B cell (primary cell): ENCODE results near the gene LRRC42. TPM values are rescaled to one million over a fixed set of nuclear protein-coding genes. Genes with fewer than 3 reads are reported as not detected.

Source experiments
- ATAC-seq: fragments of 200-7000 bp; cut with Tn5 transposase; one replicate; pipeline ENCODE4 v1.10.0; 2021; ENCODE audit warnings: low read depth, mild to moderate bottlenecking, moderate number of reproducible peaks, moderate library complexity
- CTCF ChIA-PET: fragments of 350-600 bp; sonication (Branson Sonifier 250); formaldehyde crosslinking; loops from one replicate; lab custom pipeline; 2021; ENCODE audit warnings: antibody characterized with exemption, inconsistent platforms; lab: Charles Lee
- POLR2A ChIA-PET: fragments of 350-600 bp; sonication (Branson Sonifier 250); formaldehyde crosslinking; loops from one replicate; lab custom pipeline; 2021; ENCODE audit warnings: antibody characterized with exemption; lab: Charles Lee
- DNase-seq: peaks from one replicate; pipeline ENCODE4 v3.0.0; 2013
- H2AFZ ChIP-seq: 2 replicates; pipeline ENCODE4 v1.6.1; 2012; ENCODE audit warnings: mild to moderate bottlenecking, low read depth, low read length; ENCODE audit not compliant: insufficient read depth, poor library complexity, severe bottlenecking
- H3K27ac ChIP-seq, 2 donors: 1 replicate in 1 of 2; 2 replicates in 1 of 2; pipeline ENCODE4 v1.5.1; 2012 to 2013; ENCODE audit warnings: low read length in 2 of 2, mild to moderate bottlenecking in 2 of 2, moderate library complexity in 1 of 2
- H3K27me3 ChIP-seq, 4 experiments: fragments of 200-600 bp in 1 of 4; sonication (generic) in 1 of 4; replicated peaks in 1 of 4; 1 replicate in 2 of 4; 2 replicates in 2 of 4; pipeline versions ENCODE4 v1.6.1 to v1.7.0; 2013 to 2016; ENCODE audit warnings: low read length in 3 of 4, mild to moderate bottlenecking in 2 of 4, mixed read lengths in 1 of 4, moderate library complexity in 1 of 4; ENCODE audit not compliant: insufficient read depth in 4 of 4, control insufficient read depth in 3 of 4; ENCODE audit errors: control extremely low read depth in 1 of 4
- H3K36me3 ChIP-seq, 2 experiments: replicated peaks in 1 of 2; 1 replicate in 1 of 2; 2 replicates in 1 of 2; pipeline versions ENCODE4 v1.6.1 to v1.7.1; 2013; ENCODE audit warnings: low read length in 1 of 2; ENCODE audit not compliant: insufficient read depth in 2 of 2, control insufficient read depth in 1 of 2; ENCODE audit errors: control extremely low read depth in 1 of 2, extremely low read depth in 1 of 2
- H3K4me1 ChIP-seq, 2 donors: fragments of 200-600 bp in 1 of 2; sonication (generic) in 1 of 2; 1 replicate in 1 of 2; 2 replicates in 1 of 2; pipeline versions ENCODE4 v1.5.1 to v1.6.1; 2013 to 2017; ENCODE audit warnings: low read length in 2 of 2; ENCODE audit not compliant: control insufficient read depth in 2 of 2, insufficient read depth in 2 of 2
- H3K4me2 ChIP-seq: replicated peaks from 2 replicates; pipeline ENCODE3; 2012; ENCODE audit warnings: mild to moderate bottlenecking, low read depth, low read length; ENCODE audit not compliant: poor library complexity, severe bottlenecking
- H3K4me3 ChIP-seq, 5 experiments: fragments of 200-600 bp in 1 of 5; sonication (generic) in 1 of 5; 1 replicate in 3 of 5; 2 replicates in 2 of 5; pipeline versions ENCODE4 v1.5.1 to v1.7.0; 2011 to 2016; ENCODE audit warnings: low read length in 4 of 5, mild to moderate bottlenecking in 4 of 5, low read depth in 2 of 5, control low read depth in 1 of 5, moderate library complexity in 1 of 5; ENCODE audit not compliant: insufficient read depth in 1 of 5; ENCODE audit errors: control extremely low read depth in 1 of 5, extremely low read depth in 1 of 5
- H3K79me2 ChIP-seq: fragments of 200-600 bp; sonication (generic); one replicate; pipeline ENCODE4 v1.6.0; 2016; ENCODE audit warnings: low read length; ENCODE audit not compliant: control insufficient read depth, insufficient read depth
- H3K9ac ChIP-seq: fragments of 200-600 bp; sonication (generic); 2 replicates; pipeline ENCODE4 v1.6.1; 2017; ENCODE audit warnings: mild to moderate bottlenecking, low read length, moderate library complexity
- H3K9me3 ChIP-seq, 3 donors: one replicate each; pipeline versions ENCODE4 v1.6.1 to v1.7.1; 2013; ENCODE audit warnings: low read length in 2 of 3; ENCODE audit not compliant: control insufficient read depth in 2 of 3, insufficient read depth in 1 of 3; ENCODE audit errors: control extremely low read depth in 1 of 3
- H4K20me1 ChIP-seq: 2 replicates; pipeline ENCODE4 v1.6.0; 2012; ENCODE audit warnings: mild to moderate bottlenecking, low read length; ENCODE audit not compliant: insufficient read depth, control insufficient read depth, poor library complexity, severe bottlenecking
- H3K27ac Mint-ChIP-seq: one replicate; pipeline ENCODE4 v1.8.0; 2021; ENCODE audit warnings: mixed read lengths
- H3K27me3 Mint-ChIP-seq: one replicate; pipeline ENCODE4 v1.8.0; 2021; ENCODE audit warnings: mixed read lengths
- H3K4me1 Mint-ChIP-seq: one replicate; pipeline ENCODE4 v1.8.0; 2021; ENCODE audit warnings: mixed read lengths
- H3K4me3 Mint-ChIP-seq: one replicate; pipeline ENCODE4 v1.8.0; 2021; ENCODE audit warnings: mixed read lengths
- H3K9me3 Mint-ChIP-seq: one replicate; pipeline ENCODE4 v1.8.0; 2022; ENCODE audit warnings: mixed read lengths; ENCODE audit not compliant: insufficient read depth
- EZH2 ChIP-seq: IDR thresholded peaks from 2 replicates; pipeline ENCODE4 v1.6.1; 2012; ENCODE audit warnings: borderline replicate concordance, low read depth, mild to moderate bottlenecking, moderate library complexity, low read length; ENCODE audit not compliant: insufficient read depth, poor library complexity, severe bottlenecking
- WGBS: methylation state at CpG from one replicate; pipeline ENCODE4 v1.1.5; 2013; ENCODE audit warnings: missing lambda C conversion rate; ENCODE audit not compliant: insufficient coverage; 5-methylcytosine and 5-hydroxymethylcytosine counted together
- intact Hi-C: fragments of 100-400 bp; cut with micrococcal nuclease; formaldehyde crosslinking; loops from one replicate; pipeline ENCODE4 v1.10.0; 2022
- polyA plus RNA-seq: library from polyadenylated mRNA; depleted of rRNA; stranded (reverse); fragments of >200 nt; gene quantifications from 2 replicates; pipeline ENCODE4 v1.2.3, GENCODE V29; 2012
- total RNA-seq, 2 donors: library from RNA; stranded (reverse); fragments of 120-200 nt in 1 of 2; gene quantifications; 1 replicate in 1 of 2; 2 replicates in 1 of 2; pipeline versions ENCODE4 v1.2.3 to v1.2.4, GENCODE V29; 2013 to 2022
- TF ChIP-seq, protein P1 (sequence below): fragments of 200-600 bp; IDR thresholded peaks from one replicate; pipeline ENCODE4 v1.8.0; 2022; ENCODE audit warnings: antibody characterized with exemption, mild to moderate bottlenecking

Gene LRRC42
- total and polyA plus RNA-seq, 2 donors (not counting 1 experiment from before 2014, with no cell fraction given) = 4.7 to 10.3 TPM

DNA sequence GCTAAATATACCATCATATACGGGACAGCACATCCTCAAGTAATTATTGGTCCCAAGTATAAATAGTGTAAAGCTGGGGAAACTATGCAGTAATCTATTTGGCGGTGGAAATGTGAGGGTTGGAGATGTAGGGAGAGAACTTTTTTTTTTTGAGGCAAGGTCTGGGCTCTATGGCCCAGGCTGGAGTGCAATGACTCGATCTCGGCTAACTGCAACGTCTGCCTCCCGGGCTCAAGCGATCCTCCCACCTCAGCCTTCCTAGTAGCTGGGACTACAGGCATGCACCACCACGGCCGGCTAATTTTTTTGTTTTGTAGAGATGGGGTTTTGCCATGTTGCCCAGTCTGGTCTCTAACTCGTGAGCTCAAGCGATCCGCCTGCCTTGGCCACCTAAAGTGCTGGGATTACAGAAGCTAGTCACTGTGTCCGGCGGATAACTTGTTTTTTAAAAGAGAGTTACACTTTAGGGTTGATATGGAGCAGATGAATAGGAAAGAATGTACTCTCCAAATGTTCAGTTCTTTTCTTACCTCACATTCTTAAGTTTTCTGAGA is 2.6 kb upstream of the LRRC42 start:
- peak overlapping the region; percentile 62 for H3K4me3 Mint-ChIP-seq
- WGBS = 99% methylated on average over 10 of the region's 14 CpGs
- Histone ChIP-seq H3K27ac (no peak overlapping the region), H3K9me3 (no peaks in the 10 kb centered on the region), H3K4me1 (peaks cover 16 to 20% of the 10 kb centered on the region in 2 donors), H3K79me2 (peaks cover 31% of the 10 kb centered on the region), H3K27me3 (no peaks in the 10 kb centered on the region), H3K4me2 (peak overlapping the region; percentile 89), H2AFZ (no peak overlapping the region), H3K36me3 (no peaks in the 10 kb centered on the region), H3K4me3 (no peak overlapping the region), H3K9ac (no peak overlapping the region), H4K20me1 (no peaks in the 10 kb centered on the region)
- ChIA-PET CTCF (interaction anchor here (1.3 to 11.4 kb wide), 2 partner anchors 82 to 546 kb away, joined by 4 to 180 read pairs; no protein-coding TSS in a partner anchor), POLR2A (interaction anchor here (2.2 kb wide), 1 partner anchor 53 kb away, joined by 13 read pairs; the partner anchor contains the start of gene YIPF1)
- peak overlapping the region; percentile 42 for H3K27ac Mint-ChIP-seq
- ATAC-seq (no peak), DNase-seq (no peak)
- no peak for TF ChIP-seq EZH2
- intact Hi-C loops = loop anchor here (10.0 kb wide), 1 partner anchor 1579 kb away; the partner anchor contains the start of gene CC2D1B
- H3K27me3 Mint-ChIP-seq = no peaks in the 10 kb centered on the region
- H3K9me3 Mint-ChIP-seq = no peaks in the 10 kb centered on the region
- peaks cover 37% of the 10 kb centered on the region for H3K4me1 Mint-ChIP-seq

DNA sequence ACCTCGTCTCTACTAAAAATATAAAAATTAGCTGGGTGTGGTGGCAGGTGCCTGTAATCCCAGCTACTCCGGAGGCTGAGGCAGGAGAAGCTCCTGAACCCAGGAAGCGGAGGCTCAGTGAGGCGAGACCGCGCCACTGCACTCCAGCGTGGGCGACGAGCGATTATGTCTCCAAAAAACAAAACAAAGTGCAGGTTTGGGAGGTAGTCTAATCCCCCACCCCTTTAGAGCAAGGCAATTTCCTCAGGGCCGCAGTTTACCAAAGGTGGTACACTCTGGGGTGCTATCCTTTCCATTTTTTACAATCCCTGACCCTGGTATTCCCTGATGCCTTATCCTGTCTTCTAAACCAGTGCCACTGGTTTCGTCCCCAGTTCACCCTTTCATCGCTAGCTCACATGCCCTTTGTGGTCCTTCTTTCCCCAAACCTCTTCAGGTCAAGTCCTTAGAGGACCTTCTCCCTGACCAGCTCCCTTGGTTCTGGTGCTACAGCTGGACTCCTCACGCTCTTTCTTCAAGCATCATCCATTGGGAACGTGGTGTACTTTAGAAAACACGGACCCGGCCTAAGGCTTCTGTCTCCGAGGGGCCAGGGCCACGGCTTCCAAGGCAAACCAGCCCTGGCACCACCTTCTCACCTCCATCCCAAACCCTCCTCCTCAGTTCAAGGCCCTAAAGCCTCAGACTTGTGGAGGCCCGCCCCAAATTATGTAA is 1.5 kb upstream of the LRRC42 start:
- H3K4me3 Mint-ChIP-seq = peak overlapping the region; percentile 99
- Histone ChIP-seq H3K27ac (peak overlapping the region; percentile 65 to 81), H2AFZ (peak overlapping the region; percentile 99), H3K36me3 (no peaks in the 10 kb centered on the region), H3K4me2 (peak overlapping the region; percentile 89), H3K4me3 (peak overlapping the region; percentile 65 to 95 (median 87)), H3K4me1 (peaks cover 16 to 20% of the 10 kb centered on the region in 2 donors), H3K9ac (peak overlapping the region; percentile 95), H3K79me2 (peaks cover 31% of the 10 kb centered on the region), H4K20me1 (no peaks in the 10 kb centered on the region), H3K9me3 (no peaks in the 10 kb centered on the region), H3K27me3 (no peaks in the 10 kb centered on the region)
- 56% methylated on average over 12 of the region's 20 CpGs for WGBS
- H3K9me3 Mint-ChIP-seq = no peaks in the 10 kb centered on the region
- ATAC-seq (no peak), DNase-seq (no peak)
- peak overlapping the region; percentile 96 for H3K27ac Mint-ChIP-seq
- intact Hi-C loops = loop anchor here (1.0 to 10.0 kb wide), 3 partner anchors 109 to 1580 kb away; partner anchors contain the start of genes CC2D1B, TCEANC2, TMEM59 and TTC22
- TF ChIP-seq, protein P1, sequence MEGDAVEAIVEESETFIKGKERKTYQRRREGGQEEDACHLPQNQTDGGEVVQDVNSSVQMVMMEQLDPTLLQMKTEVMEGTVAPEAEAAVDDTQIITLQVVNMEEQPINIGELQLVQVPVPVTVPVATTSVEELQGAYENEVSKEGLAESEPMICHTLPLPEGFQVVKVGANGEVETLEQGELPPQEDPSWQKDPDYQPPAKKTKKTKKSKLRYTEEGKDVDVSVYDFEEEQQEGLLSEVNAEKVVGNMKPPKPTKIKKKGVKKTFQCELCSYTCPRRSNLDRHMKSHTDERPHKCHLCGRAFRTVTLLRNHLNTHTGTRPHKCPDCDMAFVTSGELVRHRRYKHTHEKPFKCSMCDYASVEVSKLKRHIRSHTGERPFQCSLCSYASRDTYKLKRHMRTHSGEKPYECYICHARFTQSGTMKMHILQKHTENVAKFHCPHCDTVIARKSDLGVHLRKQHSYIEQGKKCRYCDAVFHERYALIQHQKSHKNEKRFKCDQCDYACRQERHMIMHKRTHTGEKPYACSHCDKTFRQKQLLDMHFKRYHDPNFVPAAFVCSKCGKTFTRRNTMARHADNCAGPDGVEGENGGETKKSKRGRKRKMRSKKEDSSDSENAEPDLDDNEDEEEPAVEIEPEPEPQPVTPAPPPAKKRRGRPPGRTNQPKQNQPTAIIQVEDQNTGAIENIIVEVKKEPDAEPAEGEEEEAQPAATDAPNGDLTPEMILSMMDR = no peak
- no peak for TF ChIP-seq EZH2
- ChIA-PET POLR2A (interaction anchor here (2.2 kb wide), 1 partner anchor 54 kb away, joined by 13 read pairs; the partner anchor contains the start of gene YIPF1), CTCF (interaction anchor here (1.1 to 11.4 kb wide), 6 partner anchors 15 to 545 kb away, joined by 3 to 180 read pairs (median 8); no protein-coding TSS in a partner anchor)
- H3K27me3 Mint-ChIP-seq = no peaks in the 10 kb centered on the region
- peaks cover 36% of the 10 kb centered on the region for H3K4me1 Mint-ChIP-seq
